Measurements from ENCODE around the gene ELOF1. TPM values are rescaled to one million over a fixed set of nuclear protein-coding genes. Genes with fewer than 3 reads are reported as not detected.

The ELOF1 gene
- total and polyA plus RNA-seq, 12 donors = 24.4 to 127 (median 57.2) TPM

GRCh38 chr19:11581740-11582139, 22.7 kb upstream of the ELOF1 start:
- intact Hi-C loops (cut with DNase I) = no loop called here
- no peak for TF ChIP-seq POLR2A (IDR thresholded peaks at IDR 0.05)
- no peak for TF ChIP-seq CTCF (IDR thresholded peaks at IDR 0.05)
- WGBS, 4 donors = 17 to 49% (median 36%) methylated on average over 3 of the region's 3 CpGs
- no peaks in the 10 kb centered on the region for H3K36me3 ChIP-seq (replicated peaks in 1 of 2)
- peaks cover 0 to 5% of the 10 kb centered on the region in 2 donors for H3K4me1 ChIP-seq (replicated peaks in 1 of 2)
- no peak for DNase-seq
- no peak overlapping the region for H3K27ac ChIP-seq
- H3K27me3 ChIP-seq = peaks cover 7% of the 10 kb centered on the region
- H3K9me3 ChIP-seq (replicated peaks in 1 of 3) = no peaks in the 10 kb centered on the region
- H3K4me3 ChIP-seq = no peak overlapping the region

DNA sequence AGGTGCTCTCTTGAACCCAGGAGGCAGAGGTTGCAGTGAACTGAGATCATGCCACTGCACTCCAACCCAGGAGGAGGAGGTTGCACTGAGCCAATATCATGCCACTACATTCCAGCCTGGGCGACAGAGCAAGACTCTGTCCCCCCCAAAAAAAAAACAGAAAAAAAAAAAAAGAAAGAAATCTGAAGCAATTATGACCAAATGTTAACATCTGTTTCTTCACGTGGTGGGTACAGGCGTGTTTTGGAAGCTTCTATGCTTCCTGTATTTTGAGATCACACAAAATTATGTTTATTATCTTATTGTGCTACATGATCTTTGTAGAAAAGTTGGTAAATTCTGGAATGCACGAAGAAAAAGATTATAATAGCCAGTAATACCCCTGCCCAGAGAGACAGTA, 21.1 kb upstream of the ELOF1 start:
- TF ChIP-seq CTCF (IDR thresholded peaks at IDR 0.05) (no peak), POLR2A (IDR thresholded peaks at IDR 0.05) (no peak)
- Histone ChIP-seq H3K27ac (no peak overlapping the region), H3K36me3 (replicated peaks in 1 of 2) (no peaks in the 10 kb centered on the region), H3K9me3 (replicated peaks in 1 of 3) (no peaks in the 10 kb centered on the region), H3K4me1 (replicated peaks in 1 of 2) (peaks cover 0 to 5% of the 10 kb centered on the region in 2 donors), H3K27me3 (peaks cover 7% of the 10 kb centered on the region), H3K4me3 (no peak overlapping the region)
- intact Hi-C loops (cut with DNase I) = no loop called here
- WGBS, 4 donors = 64 to 76% (median 68%) methylated on average over 4 of the region's 4 CpGs
- no peak for DNase-seq

- no peak for TF ChIP-seq CTCF (IDR thresholded peaks at IDR 0.05)
- no peak for TF ChIP-seq POLR2A (IDR thresholded peaks at IDR 0.05)
- Histone ChIP-seq H3K4me3 (peak overlapping the region in 1 of 4 donors; percentile 39), H3K4me1 (replicated peaks in 1 of 2) (peaks cover 0 to 5% of the 10 kb centered on the region in 2 donors), H3K9me3 (replicated peaks in 1 of 3) (no peaks in the 10 kb centered on the region), H3K36me3 (replicated peaks in 1 of 2) (no peaks in the 10 kb centered on the region), H3K27me3 (peaks cover 7% of the 10 kb centered on the region), H3K27ac (no peak overlapping the region)
- 22 to 67% (median 28%) methylated on average over 3 to 62 of the region's 62 CpGs for WGBS, 4 donors
- intact Hi-C loops (cut with DNase I) = no loop called here
- DNase-seq = peak in 4 of 7 donors; percentile 43 to 61 (median 46)
These were observed 19.5 kb upstream of the ELOF1 start for GRCh38 chr19:11578258-11579142.

GRCh38 chr19:11577451-11578257, 18.6 kb upstream of the ELOF1 start, which contains the start of gene ACP5:
TSS of gene ACP5 (minus strand) at chr19:11577645. CDS start at chr19:11577317, 328 bp downstream.
- H3K4me3 ChIP-seq = peak within 1 kb of the TSS in 1 of 4 donors; percentile 39

More at GRCh38 chr19:11577451-11578257, 18.6 kb upstream of the ELOF1 start, which contains the start of gene ACP5:
- H3K4me1 ChIP-seq (replicated peaks in 1 of 2) = peaks cover 0 to 5% of the 10 kb centered on the region in 2 donors
- no peak within 1 kb of the TSS for H3K27ac ChIP-seq
- H3K36me3 ChIP-seq (replicated peaks in 1 of 2) = no peaks in the 10 kb centered on the region
- peaks cover 7% of the 10 kb centered on the region for H3K27me3 ChIP-seq
- intact Hi-C loops (cut with DNase I) = no loop called here
- no peak for DNase-seq
- no peak for TF ChIP-seq CTCF (IDR thresholded peaks at IDR 0.05)
- no peak for TF ChIP-seq POLR2A (IDR thresholded peaks at IDR 0.05)
- WGBS, 4 donors = 48 to 74% (median 67%) methylated on average over 10 to 18 of the region's 18 CpGs
- H3K9me3 ChIP-seq (replicated peaks in 1 of 3) = no peaks in the 10 kb centered on the region
